Measurements from ENCODE around the gene ZNF593OS. TPM values are rescaled to one million over a fixed set of nuclear protein-coding genes. Genes with fewer than 3 reads are reported as not detected.

Gene ZNF593OS
- polyA plus RNA-seq, 3 donors = 0.50 to 0.59 TPM; not detected in 1

GRCh38 chr1:26184086-26184485 is 12.5 kb upstream of the ZNF593OS start:
- H3K9me3 Mint-ChIP-seq = no peaks in the 10 kb centered on the region
- 99% methylated on average over 5 of the region's 7 CpGs for WGBS (ENCODE audit: insufficient coverage)
- no peak overlapping the region for H2AFZ ChIP-seq (ENCODE audit: insufficient read depth, low read depth, low read length, poor library complexity, severe bottlenecking)
- intact Hi-C loops (cut with micrococcal nuclease) = no loop called here
- no peaks in the 10 kb centered on the region for H3K9me3 ChIP-seq (replicated peaks in 1 of 2; ENCODE audit: control insufficient read depth in 1 of 2, insufficient read depth in 1 of 2, low read length in 2 of 2)
- H3K27ac Mint-ChIP-seq = no peak overlapping the region
- no peaks in the 10 kb centered on the region for H3K79me2 ChIP-seq (ENCODE audit: insufficient read depth, low read length)
- no peaks in the 10 kb centered on the region for H3K4me1 Mint-ChIP-seq
- H3K9ac ChIP-seq (ENCODE audit: insufficient read depth, low read length, poor library complexity, severe bottlenecking) = no peak overlapping the region
- no peaks in the 10 kb centered on the region for H3K27me3 ChIP-seq (ENCODE audit: control insufficient read depth in 2 of 2, insufficient read depth in 2 of 2, low read length in 2 of 2)
- H4K20me1 ChIP-seq (ENCODE audit: insufficient read depth, low read length) = no peaks in the 10 kb centered on the region
- H3K27me3 Mint-ChIP-seq (ENCODE audit: low read depth in 3 of 3) = no peaks in the 10 kb centered on the region
- DNase-seq = no peak
- H3K27ac ChIP-seq (ENCODE audit: low read depth in 1 of 2, low read length in 2 of 2) = no peak overlapping the region
- no peaks in the 10 kb centered on the region for H3K36me3 Mint-ChIP-seq
- no peaks in the 10 kb centered on the region for H3K36me3 ChIP-seq (replicated peaks in 1 of 2; ENCODE audit: control insufficient read depth in 1 of 2, insufficient read depth in 2 of 2, low read length in 2 of 2)
- H3K4me3 Mint-ChIP-seq = no peak overlapping the region
- no peak overlapping the region for H3K4me3 ChIP-seq (replicated peaks in 1 of 3; ENCODE audit: low read depth in 2 of 3, low read length in 3 of 3)
- H3K4me1 ChIP-seq (ENCODE audit: control insufficient read depth in 1 of 2, insufficient read depth in 2 of 2, low read length in 2 of 2) = no peaks in the 10 kb centered on the region
- no peak overlapping the region for H3K4me2 ChIP-seq (replicated peaks; ENCODE audit: extremely low read depth, low read length, poor library complexity, severe bottlenecking)
- TF ChIP-seq CTCF (IDR thresholded peaks at IDR 0.05) = no peak

GRCh38 chr1:26182383-26182696 is 10.7 kb upstream of the ZNF593OS start:
- Histone ChIP-seq H3K27me3 (ENCODE audit: control insufficient read depth in 2 of 2, insufficient read depth in 2 of 2, low read length in 2 of 2) (no peaks in the 10 kb centered on the region), H3K36me3 (replicated peaks in 1 of 2; ENCODE audit: control insufficient read depth in 1 of 2, insufficient read depth in 2 of 2, low read length in 2 of 2) (no peaks in the 10 kb centered on the region), H3K9me3 (replicated peaks in 1 of 2; ENCODE audit: control insufficient read depth in 1 of 2, insufficient read depth in 1 of 2, low read length in 2 of 2) (no peaks in the 10 kb centered on the region), H3K4me2 (replicated peaks; ENCODE audit: extremely low read depth, low read length, poor library complexity, severe bottlenecking) (no peak overlapping the region), H3K79me2 (ENCODE audit: insufficient read depth, low read length) (no peaks in the 10 kb centered on the region), H2AFZ (ENCODE audit: insufficient read depth, low read depth, low read length, poor library complexity, severe bottlenecking) (no peak overlapping the region), H3K9ac (ENCODE audit: insufficient read depth, low read length, poor library complexity, severe bottlenecking) (no peak overlapping the region), H3K27ac (ENCODE audit: low read depth in 1 of 2, low read length in 2 of 2) (no peak overlapping the region), H3K4me3 (replicated peaks in 1 of 3; ENCODE audit: low read depth in 2 of 3, low read length in 3 of 3) (no peak overlapping the region), H4K20me1 (ENCODE audit: insufficient read depth, low read length) (no peaks in the 10 kb centered on the region), H3K4me1 (ENCODE audit: control insufficient read depth in 1 of 2, insufficient read depth in 2 of 2, low read length in 2 of 2) (no peaks in the 10 kb centered on the region)
- no peaks in the 10 kb centered on the region for H3K36me3 Mint-ChIP-seq
- no peak overlapping the region for H3K27ac Mint-ChIP-seq
- peaks cover 0 to 3% (median 0%) of the 10 kb centered on the region in 3 donors for H3K27me3 Mint-ChIP-seq (ENCODE audit: low read depth in 3 of 3)
- 92% methylated on average over 6 of the region's 7 CpGs for WGBS (ENCODE audit: insufficient coverage)
- no peak overlapping the region for H3K4me3 Mint-ChIP-seq
- DNase-seq = no peak
- TF ChIP-seq CTCF (IDR thresholded peaks at IDR 0.05) = no peak
- H3K4me1 Mint-ChIP-seq = peaks cover 2% of the 10 kb centered on the region
- intact Hi-C loops (cut with micrococcal nuclease) = no loop called here
- H3K9me3 Mint-ChIP-seq = no peaks in the 10 kb centered on the region
